GM18502 (cell line): ENCODE data around the gene SEPTIN11.

Experiments
- ATAC-seq: cut with Tn5 transposase; IDR thresholded peaks from one replicate; pipeline ENCODE4 v1.9.1; 2021; ENCODE audit warnings: mild to moderate bottlenecking; ENCODE audit not compliant: unreplicated experiment, poor library complexity

Gene SEPTIN11

GRCh38 chr4:76949276-76950051 lies at the start of gene SEPTIN11:
TSS of gene SEPTIN11 (plus strand) at chr4:76949752. CDS start at chr4:76949904, 152 bp downstream.
- peak; percentile 70 for ATAC-seq

GRCh38 chr4:76902233-76902890 lies 47.2 kb upstream of the SEPTIN11 start:
- ATAC-seq: no peak

- ATAC-seq: no peak
Measured at GRCh38 chr4:76904646-76905190, 44.8 kb upstream of the SEPTIN11 start.

GRCh38 chr4:76905521-76905920 lies 44.0 kb upstream of the SEPTIN11 start:
- no peak for ATAC-seq

GRCh38 chr4:76909711-76910110 lies 39.8 kb upstream of the SEPTIN11 start:
- no peak for ATAC-seq

GRCh38 chr4:76920715-76921114 lies 28.8 kb upstream of the SEPTIN11 start:
- ATAC-seq: no peak

- no peak for ATAC-seq
Measured at GRCh38 chr4:76923619-76924357, 25.8 kb upstream of the SEPTIN11 start.

GRCh38 chr4:76926841-76927240 lies 22.7 kb upstream of the SEPTIN11 start:
- no peak for ATAC-seq

- no peak for ATAC-seq
Measured at GRCh38 chr4:76930685-76931084, 18.9 kb upstream of the SEPTIN11 start.

- ATAC-seq: no peak
Measured at GRCh38 chr4:76931087-76931486, 18.5 kb upstream of the SEPTIN11 start.

GRCh38 chr4:76931576-76932276 lies 17.8 kb upstream of the SEPTIN11 start:
- no peak for ATAC-seq

- no peak for ATAC-seq
Measured at GRCh38 chr4:76939184-76939583, 10.4 kb upstream of the SEPTIN11 start.

- no peak for ATAC-seq
Measured at GRCh38 chr4:76943129-76943620, 6.4 kb upstream of the SEPTIN11 start.

GRCh38 chr4:76943790-76944189 lies 5.8 kb upstream of the SEPTIN11 start:
- no peak for ATAC-seq

- no peak for ATAC-seq
Measured at GRCh38 chr4:76947369-76947768, 2.2 kb upstream of the SEPTIN11 start.

GRCh38 chr4:76948443-76949275 lies 893 bp upstream of the SEPTIN11 start:
- peak; percentile 62 for ATAC-seq

- peak; percentile 22 for ATAC-seq
Measured at GRCh38 chr4:76950052-76950955, 752 bp downstream of the SEPTIN11 start.
